CD4-positive, alpha-beta T cell treated with Interleukin-6 at 100 ng/mL for 8 hours (primary cell): ENCODE results near the gene LUC7L.

ENCODE experiments used
- DNase-seq: peaks from one replicate; pipeline ENCODE4 v3.0.0-alpha.2; 2020; ENCODE audit warnings: mixed read lengths, low spot score

LUC7L gene

DNA sequence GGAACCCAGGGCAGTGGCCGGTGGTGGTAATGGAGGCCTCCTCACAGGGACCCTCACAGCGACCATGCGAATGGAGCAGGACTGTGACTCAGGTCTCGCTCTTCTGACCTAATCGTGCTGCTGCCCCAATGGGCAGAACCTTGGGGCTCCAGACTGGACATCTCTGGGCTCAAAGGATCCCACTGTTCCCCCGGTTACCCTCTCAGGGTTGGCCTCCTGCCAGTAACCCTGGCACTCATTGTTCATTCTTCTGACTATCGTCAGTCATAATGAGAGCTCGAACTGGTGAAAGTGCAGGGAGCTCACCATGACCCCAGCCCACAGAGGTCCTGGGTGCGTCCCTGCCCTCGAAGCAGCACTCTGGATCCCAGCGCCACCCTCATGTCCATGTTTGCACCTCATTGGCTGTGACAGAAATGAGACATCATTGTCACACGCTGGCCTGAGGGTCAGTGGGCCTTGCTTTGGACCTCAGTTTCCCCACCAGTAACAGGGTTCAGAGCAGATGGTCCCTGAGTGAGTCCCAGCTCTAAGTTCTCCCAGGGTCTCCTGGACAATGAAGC is 86.8 kb downstream of the LUC7L start:
- no peak for DNase-seq

DNA sequence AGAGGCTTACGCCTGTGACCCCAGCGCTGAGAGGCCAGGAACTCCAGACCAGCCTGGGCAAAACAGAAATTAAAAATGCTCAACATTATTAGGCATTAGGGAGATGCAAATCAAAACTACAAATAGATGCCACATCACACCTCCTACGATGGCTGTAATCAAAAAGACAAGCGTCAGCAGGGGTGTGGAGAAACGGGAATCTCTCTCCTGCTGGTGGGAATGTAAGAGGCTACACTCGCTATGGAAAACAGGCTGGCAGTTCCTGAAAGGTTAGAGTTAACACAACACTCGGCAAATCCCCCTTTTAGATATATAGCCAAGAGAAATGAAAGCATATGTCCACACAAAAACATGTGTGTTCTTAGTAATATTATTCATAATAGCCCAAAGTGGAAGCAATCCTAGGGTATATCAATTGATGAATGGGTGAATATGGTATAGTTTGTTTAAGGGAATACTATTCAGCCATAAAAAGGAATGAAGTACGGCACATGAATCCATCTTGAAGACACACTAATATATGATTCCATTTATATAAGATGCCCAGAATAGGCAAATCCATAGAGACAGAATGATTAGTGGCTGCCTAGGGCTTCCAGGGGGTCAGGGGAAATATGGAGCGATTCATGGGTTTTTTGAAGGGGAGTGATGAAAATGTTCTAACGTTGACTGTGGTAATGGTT is 88.9 kb downstream of the LUC7L start:
- no peak for DNase-seq
